HUES64 (cell line): ENCODE results near the gene THOP1.

Experiments used
- H3K27ac ChIP-seq: 2 replicates; pipeline ENCODE4 v1.7.0; 2013; ENCODE audit warnings: low read depth, low read length, inconsistent platforms
- H3K27me3 ChIP-seq: 2 replicates; pipeline ENCODE4 v1.6.1; 2013; ENCODE audit warnings: mild to moderate bottlenecking, low read length; ENCODE audit not compliant: insufficient read depth
- H3K36me3 ChIP-seq: 2 replicates; pipeline ENCODE4 v1.6.1; 2013; ENCODE audit warnings: mild to moderate bottlenecking, low read length; ENCODE audit not compliant: insufficient read depth
- H3K4me1 ChIP-seq: 2 replicates; pipeline ENCODE4 v1.6.1; 2013; ENCODE audit warnings: mild to moderate bottlenecking, low read length, moderate library complexity; ENCODE audit not compliant: insufficient read depth
- H3K4me3 ChIP-seq: 2 replicates; pipeline ENCODE4 v1.5.1; 2013; ENCODE audit warnings: mild to moderate bottlenecking, low read length, moderate library complexity
- H3K9ac ChIP-seq: 2 replicates; pipeline ENCODE4 v1.6.1; 2013; ENCODE audit warnings: mild to moderate bottlenecking, low read depth, low read length
- H3K9me3 ChIP-seq: 2 replicates; pipeline ENCODE4 v1.6.1; 2013; ENCODE audit warnings: low read depth, low read length; ENCODE audit not compliant: insufficient read depth
- WGBS: fragments of 150-250, 120-280 bp; methylation state at CpG from one replicate; pipeline ENCODE4 v1.1.7; 2013; ENCODE audit warnings: missing lambda C conversion rate; 5-methylcytosine and 5-hydroxymethylcytosine counted together

THOP1 gene

GRCh38 chr19:2837430-2837829, 52.1 kb downstream of the THOP1 start:
- no peak overlapping the region for H3K9ac ChIP-seq
- H3K27me3 ChIP-seq, result peaks cover 6% of the 10 kb centered on the region
- peaks cover 46% of the 10 kb centered on the region for H3K9me3 ChIP-seq
- H3K4me1 ChIP-seq, result no peaks in the 10 kb centered on the region
- H3K36me3 ChIP-seq, result peaks cover 26% of the 10 kb centered on the region
- H3K27ac ChIP-seq, result no peak overlapping the region
- WGBS, result 80% methylated on average over 4 of the region's 4 CpGs
- H3K4me3 ChIP-seq, result no peak overlapping the region

GRCh38 chr19:2840794-2841791, 55.8 kb downstream of the THOP1 start, which contains the start of gene ZNF555:
Gene ZNF555, plus strand, starts transcription at chr19:2841475. Its CDS starts 98 bp downstream, at chr19:2841573.
- Histone ChIP-seq H3K4me3 (peak within 1 kb of the TSS; percentile 76), H3K36me3 (0 out of 2 replicates have a peak, but pooled peaks cover 8% of the 10 kb centered on the region), H3K27me3 (peaks cover 8% of the 10 kb centered on the region), H3K9ac (peak within 1 kb of the TSS; percentile 81), H3K4me1 (no peaks in the 10 kb centered on the region), H3K9me3 (peaks cover 11% of the 10 kb centered on the region), H3K27ac (peak within 1 kb of the TSS; percentile 94)
- under 1% methylated on average over 106 of the region's 106 CpGs for WGBS

GRCh38 chr19:2841855-2842574, 56.7 kb downstream of the THOP1 start:
- H3K4me1 ChIP-seq, result no peaks in the 10 kb centered on the region
- 0 out of 2 replicates have a peak, but pooled peaks cover 8% of the 10 kb centered on the region for H3K36me3 ChIP-seq
- H3K9ac ChIP-seq, result peak overlapping the region; percentile 69
- H3K27me3 ChIP-seq, result peaks cover 8% of the 10 kb centered on the region
- H3K4me3 ChIP-seq, result peak overlapping the region; percentile 76
- WGBS, result 8% methylated on average over 62 of the region's 62 CpGs
- peaks cover 7% of the 10 kb centered on the region; the same call in 1 of the 2 replicates for H3K9me3 ChIP-seq
- H3K27ac ChIP-seq, result no peak overlapping the region

- peaks cover 23% of the 10 kb centered on the region for H3K9me3 ChIP-seq
- no peaks in the 10 kb centered on the region for H3K4me1 ChIP-seq
- 91% methylated on average over 2 of the region's 2 CpGs for WGBS
- no peak overlapping the region for H3K4me3 ChIP-seq
- H3K9ac ChIP-seq, result no peak overlapping the region
- H3K36me3 ChIP-seq, result peaks cover 10% of the 10 kb centered on the region
- peaks cover 8% of the 10 kb centered on the region for H3K27me3 ChIP-seq
- no peak overlapping the region for H3K27ac ChIP-seq
Observed at GRCh38 chr19:2845107-2845506, 59.8 kb downstream of the THOP1 start.

GRCh38 chr19:2846180-2846894, 61.0 kb downstream of the THOP1 start:
- Histone ChIP-seq H3K27me3 (peaks cover 8% of the 10 kb centered on the region), H3K4me1 (no peaks in the 10 kb centered on the region), H3K9ac (no peak overlapping the region), H3K4me3 (no peak overlapping the region), H3K9me3 (peaks cover 34% of the 10 kb centered on the region), H3K27ac (no peak overlapping the region), H3K36me3 (peaks cover 21% of the 10 kb centered on the region)
- WGBS, result 95% methylated on average over 13 of the region's 13 CpGs

- H3K36me3 ChIP-seq, result peaks cover 33% of the 10 kb centered on the region
- H3K4me3 ChIP-seq, result no peak overlapping the region
- H3K27ac ChIP-seq, result no peak overlapping the region
- H3K9me3 ChIP-seq, result peaks cover 46% of the 10 kb centered on the region
- peaks cover under 1% of the 10 kb centered on the region for H3K27me3 ChIP-seq
- H3K9ac ChIP-seq, result no peak overlapping the region
- WGBS, result 98% methylated on average over 3 of the region's 3 CpGs
- no peaks in the 10 kb centered on the region for H3K4me1 ChIP-seq
Observed at GRCh38 chr19:2847507-2847906, 62.2 kb downstream of the THOP1 start.

- Histone ChIP-seq H3K9ac (no peak overlapping the region), H3K27me3 (no peaks in the 10 kb centered on the region), H3K9me3 (peaks cover 57% of the 10 kb centered on the region), H3K36me3 (peaks cover 44% of the 10 kb centered on the region), H3K27ac (no peak overlapping the region), H3K4me3 (no peak overlapping the region), H3K4me1 (no peaks in the 10 kb centered on the region)
- over 99% methylated on average over 4 of the region's 4 CpGs for WGBS
Observed at GRCh38 chr19:2848616-2849015, 63.3 kb downstream of the THOP1 start.

- no peaks in the 10 kb centered on the region for H3K27me3 ChIP-seq
- H3K36me3 ChIP-seq, result peaks cover 53% of the 10 kb centered on the region
- H3K4me3 ChIP-seq, result no peak overlapping the region
- H3K27ac ChIP-seq, result no peak overlapping the region
- H3K9me3 ChIP-seq, result peaks cover 75% of the 10 kb centered on the region
- WGBS, result 89% methylated on average over 2 of the region's 3 CpGs
- H3K4me1 ChIP-seq, result no peaks in the 10 kb centered on the region
- no peak overlapping the region for H3K9ac ChIP-seq
Observed at GRCh38 chr19:2850256-2850925, 65.1 kb downstream of the THOP1 start.

GRCh38 chr19:2852598-2852997, 67.3 kb downstream of the THOP1 start:
- Histone ChIP-seq H3K9ac (no peak overlapping the region), H3K27ac (no peak overlapping the region), H3K4me3 (0 out of 2 replicates have a peak overlapping the region, but pooled peaks have one; percentile 11), H3K4me1 (no peaks in the 10 kb centered on the region), H3K36me3 (peaks cover 50% of the 10 kb centered on the region), H3K9me3 (peaks cover 87% of the 10 kb centered on the region), H3K27me3 (no peaks in the 10 kb centered on the region)
- WGBS, result 97% methylated on average over 8 of the region's 10 CpGs

- Histone ChIP-seq H3K9me3 (peaks cover 91% of the 10 kb centered on the region), H3K27ac (no peak overlapping the region), H3K9ac (no peak overlapping the region), H3K4me3 (peak overlapping the region; percentile 22), H3K36me3 (peaks cover 50% of the 10 kb centered on the region), H3K27me3 (no peaks in the 10 kb centered on the region), H3K4me1 (no peaks in the 10 kb centered on the region)
- WGBS, result 96% methylated on average over 11 of the region's 11 CpGs
Observed at GRCh38 chr19:2853015-2853606, 67.8 kb downstream of the THOP1 start.
